Hindlimb muscle (tissue), 1 donor: Measurements from ENCODE around the gene SENP3. TPM values are rescaled to one million over a fixed set of nuclear protein-coding genes. Genes with fewer than 3 reads are reported as not detected.

Experiments used
- DNase-seq: peaks from one replicate; pipeline ENCODE4 v3.0.0-alpha.2; 2013
- polyA plus RNA-seq: library from polyadenylated mRNA; unstranded; fragments of 120-200 nt; gene quantifications from one replicate; pipeline ENCODE4 v1.2.1, GENCODE V29; 2013; ENCODE audit not compliant: insufficient read length

Gene SENP3
- polyA plus RNA-seq, 1 donor: 34.1 TPM

- DNase-seq: no peak
These were observed 15.8 kb downstream of the SENP3 start for GRCh38 chr17:7577327-7578199.

DNA sequence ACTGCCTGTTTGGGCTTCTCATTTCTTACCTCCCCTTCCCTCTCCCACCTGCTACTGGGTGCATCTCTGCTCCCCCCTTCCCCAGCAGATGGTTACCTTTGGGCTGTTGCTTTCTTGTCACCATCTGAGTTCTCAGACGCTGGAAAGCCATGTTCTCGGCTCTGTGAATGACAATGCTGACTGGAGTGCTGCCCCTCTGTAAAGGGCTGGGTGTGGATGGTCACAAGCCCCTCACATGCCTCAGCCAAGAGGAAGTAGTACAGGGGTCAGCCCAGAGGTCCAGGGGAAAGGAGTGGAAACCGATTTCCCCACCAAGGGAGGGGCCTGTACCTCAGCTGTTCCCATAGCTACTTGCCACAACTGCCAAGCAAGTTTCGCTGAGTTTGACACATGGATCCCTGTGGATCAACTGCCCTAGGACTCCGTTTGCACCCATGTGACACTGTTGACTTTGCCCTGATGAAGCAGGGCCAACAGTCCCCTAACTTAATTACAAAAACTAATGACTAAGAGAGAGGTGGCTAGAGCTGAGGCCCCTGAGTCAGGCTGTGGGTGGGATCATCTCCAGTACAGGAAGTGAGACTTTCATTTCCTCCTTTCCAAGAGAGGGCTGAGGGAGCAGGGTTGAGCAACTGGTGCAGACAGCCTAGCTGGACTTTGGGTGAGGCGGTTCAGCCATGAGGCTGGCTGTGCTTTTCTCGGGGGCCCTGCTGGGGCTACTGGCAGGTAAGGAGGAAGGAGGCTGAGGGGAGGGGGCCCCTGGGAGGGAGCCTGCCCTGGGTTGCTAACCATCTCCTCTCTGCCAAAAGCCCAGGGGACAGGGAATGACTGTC, 17.5 kb downstream of the SENP3 start, which contains the start of gene CD68:
TSS of gene CD68 (plus strand) at position 638 of the 833 bp plus-strand sequence. CDS start at position 678, 40 bp downstream.
- DNase-seq: no peak

- no peak for DNase-seq
These were observed 18.3 kb downstream of the SENP3 start for GRCh38 chr17:7579834-7580603.

DNA sequence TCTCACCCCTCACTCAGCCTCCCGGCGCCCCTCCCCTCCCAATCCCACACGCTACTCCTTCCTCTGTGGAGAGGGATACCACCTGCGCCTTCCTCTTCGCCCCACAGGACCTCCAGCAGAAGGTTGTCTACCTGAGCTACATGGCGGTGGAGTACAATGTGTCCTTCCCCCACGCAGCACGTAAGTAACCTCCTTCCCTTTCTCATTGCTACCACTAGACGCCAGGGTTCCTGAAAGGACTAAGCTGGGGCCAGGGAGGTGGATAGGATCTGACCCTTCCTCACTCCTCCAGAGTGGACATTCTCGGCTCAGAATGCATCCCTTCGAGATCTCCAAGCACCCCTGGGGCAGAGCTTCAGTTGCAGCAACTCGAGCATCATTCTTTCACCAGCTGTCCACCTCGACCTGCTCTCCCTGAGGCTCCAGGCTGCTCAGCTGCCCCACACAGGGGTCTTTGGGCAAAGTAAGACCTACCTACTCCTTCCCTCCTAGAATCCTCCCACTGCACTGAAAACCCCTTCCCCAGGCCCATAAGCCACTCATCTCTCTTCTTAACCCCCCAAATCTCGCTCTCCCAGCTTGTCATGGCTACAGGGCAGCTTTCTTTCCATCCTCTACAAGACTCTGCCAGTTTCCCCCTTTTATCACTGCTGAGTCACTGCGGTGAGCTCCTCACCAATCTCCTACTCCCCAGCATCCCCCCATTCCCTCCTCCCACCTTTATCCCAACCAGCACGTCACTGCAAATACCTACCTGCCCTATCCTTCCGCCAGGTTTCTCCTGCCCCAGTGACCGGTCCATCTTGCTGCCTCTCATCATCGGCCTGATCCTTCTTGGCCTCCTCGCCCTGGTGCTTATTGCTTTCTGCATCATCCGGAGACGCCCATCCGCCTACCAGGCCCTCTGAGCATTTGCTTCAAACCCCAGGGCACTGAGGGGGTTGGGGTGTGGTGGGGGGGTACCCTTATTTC, 19.2 kb downstream of the SENP3 start:
- DNase-seq: no peak

GRCh38 chr17:7582396-7583252, 20.9 kb downstream of the SENP3 start:
- no peak for DNase-seq

DNA sequence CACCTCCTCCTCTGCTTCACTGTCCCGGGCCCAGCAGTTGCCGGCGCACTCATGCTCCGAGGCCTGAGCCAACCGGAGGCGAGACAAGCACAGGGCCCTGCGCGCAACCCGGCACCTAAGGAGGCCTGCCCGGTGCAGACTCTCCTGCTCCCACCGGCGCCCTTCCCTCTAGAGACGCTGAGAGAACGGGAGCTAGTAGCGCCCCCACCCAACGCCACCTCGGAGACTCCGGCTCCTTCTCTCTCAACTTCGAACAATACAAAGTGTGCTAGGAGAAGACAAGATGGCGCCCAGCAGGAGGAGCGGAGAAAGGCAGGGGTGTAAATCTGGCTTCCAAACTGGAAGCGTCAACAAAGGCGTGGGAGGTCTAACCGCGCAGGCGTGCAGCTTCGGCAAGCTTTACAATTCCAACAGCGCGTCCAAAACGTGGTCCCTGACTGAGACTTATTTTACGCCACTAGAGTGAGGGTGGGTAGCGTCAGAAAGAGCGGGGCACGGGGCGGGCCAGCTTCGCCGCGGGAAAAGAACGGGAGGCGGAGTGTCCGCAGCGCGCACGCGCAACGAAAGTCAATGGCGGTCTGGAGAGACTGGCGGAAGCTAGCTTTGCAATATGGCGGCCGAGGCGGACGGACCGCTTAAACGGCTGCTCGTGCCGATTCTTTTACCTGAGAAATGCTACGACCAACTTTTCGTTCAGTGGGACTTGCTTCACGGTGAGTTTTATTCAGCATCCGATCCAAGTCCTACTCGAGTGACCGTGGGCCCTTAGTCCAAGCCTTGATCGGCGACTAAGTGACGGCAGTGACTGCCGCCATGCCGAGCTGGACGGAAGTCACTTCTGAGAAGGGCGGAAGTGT, 21.8 kb downstream of the SENP3 start, which contains the start of gene MPDU1:
TSS of gene MPDU1 (plus strand) at position 600 of the 857 bp plus-strand sequence. CDS start at position 611, 11 bp downstream.
- peak; percentile 99 for DNase-seq

- no peak for DNase-seq
These were observed 25.1 kb downstream of the SENP3 start for GRCh38 chr17:7586673-7587419.

DNA sequence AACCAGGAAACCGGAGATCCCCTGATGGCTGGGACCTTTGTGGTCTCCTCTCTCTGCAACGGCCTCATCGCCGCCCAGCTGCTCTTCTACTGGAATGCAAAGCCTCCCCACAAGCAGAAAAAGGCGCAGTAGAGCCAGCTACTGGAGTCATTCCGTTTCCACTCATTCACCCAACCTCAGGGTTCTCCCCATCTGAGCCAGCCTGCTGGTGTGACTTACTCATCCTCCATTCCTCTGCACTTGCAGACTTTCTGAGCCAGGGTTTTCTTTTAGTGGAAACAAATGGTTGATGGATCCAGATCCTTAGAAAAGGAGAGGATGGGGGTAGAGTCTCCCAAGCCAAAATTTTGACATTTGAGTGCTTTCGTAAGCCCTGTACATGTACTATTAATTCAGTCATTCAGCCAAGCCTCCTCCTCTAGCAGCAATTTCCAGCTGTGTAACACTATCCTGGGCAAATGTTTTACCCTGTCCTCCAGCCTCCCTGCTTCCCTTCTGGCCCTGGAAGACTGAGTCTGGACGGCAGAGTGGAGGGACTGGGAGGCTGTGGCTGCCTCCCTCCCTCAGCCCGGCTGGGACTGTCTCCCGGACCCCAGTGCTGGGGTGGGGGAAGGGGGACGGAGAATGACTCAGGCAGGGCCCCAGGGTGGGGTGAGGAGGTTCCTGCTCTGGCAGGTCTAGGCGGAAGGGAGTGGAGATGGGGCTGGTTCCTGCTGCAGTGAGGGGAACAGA, 25.9 kb downstream of the SENP3 start:
- DNase-seq: no peak

GRCh38 chr17:7588553-7589203, 27.0 kb downstream of the SENP3 start:
- DNase-seq: no peak

DNA sequence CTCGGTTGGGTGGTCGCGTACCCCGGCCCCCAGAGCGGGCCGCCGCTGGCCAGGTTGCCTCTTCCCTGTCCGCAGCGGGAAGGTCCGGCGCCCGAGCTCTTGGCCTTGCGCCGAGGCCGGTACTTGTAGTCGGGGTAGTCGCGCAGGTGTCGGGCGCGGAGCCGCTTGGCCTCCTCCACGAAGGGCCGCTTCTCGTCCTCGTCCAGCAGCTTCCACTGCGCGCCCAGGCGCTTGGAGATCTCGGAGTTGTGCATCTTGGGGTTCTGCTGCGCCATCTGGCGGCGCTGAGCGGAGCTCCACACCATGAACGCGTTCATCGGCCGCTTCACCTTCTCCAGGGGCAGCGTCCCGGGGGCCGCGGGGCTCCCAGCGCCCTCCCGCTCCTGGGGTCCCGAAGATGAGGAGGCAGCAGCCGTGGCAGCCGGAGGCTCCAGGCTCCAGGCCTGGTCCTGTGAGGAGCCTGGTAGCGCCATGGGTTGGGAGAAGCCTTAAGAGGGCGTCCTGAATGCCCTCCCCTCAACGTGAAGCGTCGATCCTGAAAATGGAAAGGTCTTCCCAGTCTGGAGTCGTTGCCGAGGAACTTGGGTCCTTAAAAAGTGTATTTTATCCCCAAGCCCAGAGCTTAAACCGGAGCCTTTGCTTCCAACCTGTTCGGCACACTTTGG, 27.6 kb downstream of the SENP3 start:
- DNase-seq: peak; percentile 92

DNA sequence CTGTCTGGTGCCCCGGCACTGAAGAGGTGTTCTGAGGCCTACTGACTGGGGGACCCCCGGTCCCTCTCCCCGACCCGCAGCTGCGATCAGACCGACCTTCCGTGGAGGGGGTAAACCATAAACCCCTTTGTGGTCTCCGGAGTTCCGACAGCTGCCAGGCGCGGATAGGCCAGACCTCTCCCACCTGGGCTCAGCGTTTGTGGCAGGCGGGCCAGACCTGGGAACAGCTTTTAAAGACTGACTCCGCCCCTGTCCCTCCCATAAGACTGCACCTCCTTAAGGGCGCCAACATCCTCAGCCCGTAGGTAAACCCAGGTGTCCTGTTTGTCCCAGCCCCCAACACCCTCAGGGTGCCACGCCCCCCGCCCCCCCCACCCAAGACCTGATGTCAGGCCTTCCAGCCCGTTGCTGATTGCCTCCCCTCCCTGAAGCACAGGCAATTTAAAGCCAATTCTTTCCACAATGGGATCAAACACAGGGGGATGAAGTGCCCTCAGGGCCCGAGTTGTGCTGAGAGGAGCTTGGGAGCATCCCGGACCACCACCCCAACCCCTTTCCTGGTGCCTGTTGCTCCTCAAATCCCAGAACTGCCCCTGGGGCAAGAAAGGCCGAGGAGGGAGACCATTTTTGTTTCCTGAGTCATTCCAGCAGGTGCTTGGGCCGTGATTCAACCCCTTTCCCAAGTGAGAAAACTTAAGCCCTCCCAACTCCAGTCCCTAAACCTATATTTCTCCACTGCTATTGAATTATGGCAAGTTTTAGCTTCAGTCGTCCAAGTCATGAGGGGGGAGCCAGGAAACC, 28.4 kb downstream of the SENP3 start, which contains the start of gene SOX15:
TSS of gene SOX15 (minus strand) at position 204 of the 801 bp plus-strand sequence. CDS start 418 bp downstream, outside the sequence.
- DNase-seq: no peak

DNA sequence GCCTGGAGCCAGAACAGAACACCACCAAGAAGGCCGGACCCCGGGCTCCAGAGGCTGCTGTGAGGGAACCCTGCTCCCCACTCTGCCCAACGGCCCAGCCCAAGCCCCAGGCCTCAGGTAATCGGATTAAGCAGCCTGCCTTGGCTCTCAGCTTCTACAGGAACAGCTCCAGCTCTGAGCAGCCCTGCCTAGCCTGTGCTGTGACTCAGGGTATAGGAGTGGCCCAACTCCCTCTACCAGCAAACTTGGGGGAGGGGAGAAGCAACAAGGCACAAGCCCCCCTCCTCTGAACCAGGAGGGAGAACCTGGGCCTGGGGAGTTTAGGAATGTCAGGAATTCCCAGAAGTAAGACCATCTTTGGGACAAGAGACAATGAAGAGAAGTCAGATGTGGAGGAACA, 29.0 kb downstream of the SENP3 start:
- DNase-seq: no peak

- no peak for DNase-seq
These were observed 29.9 kb downstream of the SENP3 start for GRCh38 chr17:7591596-7591995.

DNA sequence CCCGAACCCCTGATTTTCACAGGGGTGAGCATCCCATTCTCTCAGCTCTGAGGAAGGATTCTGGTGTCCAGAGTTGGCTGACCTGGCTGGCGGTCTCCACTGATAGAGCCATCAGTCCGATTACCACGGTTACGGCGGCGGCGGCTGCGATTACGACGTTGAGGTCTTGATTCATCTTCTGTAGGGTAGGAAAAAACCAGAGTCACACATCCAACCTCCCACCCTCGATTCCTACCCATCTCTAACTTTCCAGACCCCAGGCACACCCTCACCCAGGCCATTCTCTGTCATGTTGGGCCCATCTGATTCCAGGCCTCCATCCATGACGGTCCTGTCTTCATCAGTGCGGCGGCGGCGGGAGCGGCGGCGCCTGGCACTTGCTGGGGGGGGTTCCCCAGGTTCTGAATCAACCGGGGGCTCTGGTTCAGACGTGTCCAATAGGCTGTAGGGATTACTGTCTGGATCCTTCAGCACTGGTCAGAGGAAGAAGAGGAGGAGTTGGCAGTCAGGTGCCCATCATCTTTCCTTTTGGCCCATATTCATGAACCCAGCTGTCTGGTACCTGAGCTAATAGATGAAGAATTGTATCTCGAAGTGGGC, 30.8 kb downstream of the SENP3 start:
- no peak for DNase-seq

- no peak for DNase-seq
These were observed 31.6 kb downstream of the SENP3 start for GRCh38 chr17:7593296-7593695.
